Measurements from ENCODE around the gene ATXN7L1.

ATXN7L1 gene

GRCh38 chr7:105906695-105907094 is 30.3 kb upstream of the ATXN7L1 start:
- POLR2A ChIA-PET, result no interaction called here
- CTCF ChIA-PET, result interaction anchor here (0.5 kb wide), 1 partner anchor 12 kb away, joined by 3 read pairs; no protein-coding TSS in a partner anchor
- TF ChIP-seq LEF1 (IDR thresholded peaks at IDR 0.05; ENCODE audit: borderline replicate concordance), result no peak
- TF ChIP-seq CTBP1 (IDR thresholded peaks at IDR 0.05; ENCODE audit: borderline replicate concordance), result no peak
- no peak for TF ChIP-seq TARDBP (IDR thresholded peaks at IDR 0.05)
- no peak for TF ChIP-seq HDGF (IDR thresholded peaks at IDR 0.05; ENCODE audit: borderline replicate concordance)
- no peak for TF ChIP-seq BHLHE40 (IDR thresholded peaks at IDR 0.05; ENCODE audit: borderline replicate concordance)
- no peak for TF ChIP-seq ARNT (IDR thresholded peaks at IDR 0.05)
- TF ChIP-seq SUZ12 (IDR thresholded peaks at IDR 0.05), result no peak
- no peak for TF ChIP-seq FOXK2 (IDR thresholded peaks at IDR 0.05)
- no peak for TF ChIP-seq L3MBTL2 (conservative IDR thresholded peaks at IDR 0.05)
- TF ChIP-seq ZNF384 (IDR thresholded peaks at IDR 0.05), result no peak
- TF ChIP-seq FOXA1 (IDR thresholded peaks at IDR 0.05), result no peak
- no peak for TF ChIP-seq PKNOX1 (IDR thresholded peaks at IDR 0.05)
- TF ChIP-seq NFRKB (IDR thresholded peaks at IDR 0.05), result no peak
- TF ChIP-seq FOXM1 (IDR thresholded peaks at IDR 0.05; ENCODE audit: borderline replicate concordance), result no peak
- TF ChIP-seq ELF4 (IDR thresholded peaks at IDR 0.05), result no peak
- no peak for TF ChIP-seq SP1 (IDR thresholded peaks at IDR 0.05)
- no peak for DNase-seq (ENCODE audit: extremely low spot score)

- no peak for TF ChIP-seq FOXK2 (IDR thresholded peaks at IDR 0.05)
- no peak for TF ChIP-seq LEF1 (IDR thresholded peaks at IDR 0.05; ENCODE audit: borderline replicate concordance)
- TF ChIP-seq BHLHE40 (IDR thresholded peaks at IDR 0.05; ENCODE audit: borderline replicate concordance), result no peak
- TF ChIP-seq ZNF384 (IDR thresholded peaks at IDR 0.05), result no peak
- TF ChIP-seq SP1 (IDR thresholded peaks at IDR 0.05), result no peak
- TF ChIP-seq HDGF (IDR thresholded peaks at IDR 0.05; ENCODE audit: borderline replicate concordance), result no peak
- no peak for DNase-seq (ENCODE audit: extremely low spot score)
- POLR2A ChIA-PET, result no interaction called here
Observed at GRCh38 chr7:105905910-105906568, 29.6 kb upstream of the ATXN7L1 start.

GRCh38 chr7:105905209-105905909 is 29.0 kb upstream of the ATXN7L1 start:
- ChIA-PET CTCF (interaction anchor here (0.8 to 0.9 kb wide), 2 partner anchors 9 to 248 kb away, joined by 3 to 5 read pairs; no protein-coding TSS in a partner anchor), POLR2A (no interaction called here)
- no peak for DNase-seq (ENCODE audit: extremely low spot score)
- TF ChIP-seq SP1 (IDR thresholded peaks at IDR 0.05) (no peak), FOXK2 (IDR thresholded peaks at IDR 0.05) (no peak), CTBP1 (IDR thresholded peaks at IDR 0.05; ENCODE audit: borderline replicate concordance) (no peak), NFRKB (IDR thresholded peaks at IDR 0.05) (no peak), FOXA1 (IDR thresholded peaks at IDR 0.05) (no peak), FOXM1 (IDR thresholded peaks at IDR 0.05; ENCODE audit: borderline replicate concordance) (no peak)

More at GRCh38 chr7:105905910-105906568, 29.6 kb upstream of the ATXN7L1 start:
- CTCF ChIA-PET, result interaction anchor here (0.8 to 0.9 kb wide), 2 partner anchors 10 to 249 kb away, joined by 3 to 5 read pairs; no protein-coding TSS in a partner anchor

GRCh38 chr7:105904064-105904463 is 27.7 kb upstream of the ATXN7L1 start:
- no peak for TF ChIP-seq BHLHE40 (IDR thresholded peaks at IDR 0.05; ENCODE audit: borderline replicate concordance)
- ChIA-PET CTCF (no interaction called here), POLR2A (no interaction called here)
- no peak for DNase-seq (ENCODE audit: extremely low spot score)

DNA sequence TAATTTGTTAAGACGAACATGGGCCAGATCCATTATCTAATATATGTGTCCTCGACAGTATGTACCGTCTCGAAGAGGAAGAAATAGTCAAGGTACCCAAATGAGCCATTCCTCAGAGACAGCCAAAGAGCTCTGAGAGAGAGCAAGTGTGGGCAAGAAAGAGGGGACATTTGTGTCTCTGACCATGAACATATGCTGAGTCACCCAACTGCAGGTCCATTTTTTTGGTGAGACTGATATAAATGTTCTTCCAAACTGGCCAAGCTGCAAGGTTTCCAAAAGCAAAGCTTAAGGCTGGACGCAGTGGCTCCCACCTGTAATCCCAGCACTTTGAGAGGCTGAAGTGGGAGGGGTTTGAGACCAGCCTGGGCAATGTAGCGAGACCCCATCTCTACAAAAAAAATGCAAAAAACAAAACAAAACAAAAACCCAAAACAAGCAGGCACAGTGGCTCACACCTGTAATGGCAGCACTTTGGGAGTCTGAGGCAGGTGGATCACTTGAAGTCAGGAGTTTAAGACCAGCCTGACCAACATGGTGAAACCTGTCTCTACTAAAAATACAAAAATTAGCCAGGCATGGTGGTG is 26.0 kb upstream of the ATXN7L1 start:
- TF ChIP-seq ELF4 (IDR thresholded peaks at IDR 0.05) (no peak), LEF1 (IDR thresholded peaks at IDR 0.05; ENCODE audit: borderline replicate concordance) (no peak), BHLHE40 (IDR thresholded peaks at IDR 0.05; ENCODE audit: borderline replicate concordance) (no peak)
- POLR2A ChIA-PET, result no interaction called here
- DNase-seq (ENCODE audit: extremely low spot score), result no peak
- CTCF ChIA-PET, result no interaction called here

DNA sequence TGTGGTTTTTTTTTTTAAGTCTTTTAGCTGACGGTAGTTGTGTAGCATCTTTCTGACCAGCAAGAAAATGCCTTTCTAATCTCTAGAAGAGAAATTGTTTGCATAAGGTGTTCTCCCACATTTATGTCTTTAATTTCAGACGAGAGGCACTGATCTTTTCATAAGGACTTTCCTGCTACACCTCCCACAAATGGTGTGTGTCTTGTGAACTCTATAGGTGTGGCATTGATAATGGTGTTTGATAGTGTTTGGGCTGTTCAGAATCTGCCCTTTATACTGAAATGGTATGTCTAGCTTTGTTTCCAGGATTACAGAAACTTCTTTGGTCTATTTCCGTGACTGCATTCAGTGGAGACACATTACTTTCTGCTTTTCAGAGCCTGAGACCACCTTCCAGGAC is 21.6 kb upstream of the ATXN7L1 start:
- TF ChIP-seq LEF1 (IDR thresholded peaks at IDR 0.05; ENCODE audit: borderline replicate concordance) (no peak), PKNOX1 (IDR thresholded peaks at IDR 0.05) (no peak), SP1 (IDR thresholded peaks at IDR 0.05) (no peak), ZNF384 (IDR thresholded peaks at IDR 0.05) (no peak), NFRKB (IDR thresholded peaks at IDR 0.05) (no peak), ARNT (IDR thresholded peaks at IDR 0.05) (no peak), ELF4 (IDR thresholded peaks at IDR 0.05) (no peak), FOXK2 (IDR thresholded peaks at IDR 0.05) (no peak), SUZ12 (IDR thresholded peaks at IDR 0.05) (no peak), L3MBTL2 (conservative IDR thresholded peaks at IDR 0.05) (no peak), FOXA1 (IDR thresholded peaks at IDR 0.05) (no peak), BHLHE40 (IDR thresholded peaks at IDR 0.05; ENCODE audit: borderline replicate concordance) (no peak), HDGF (IDR thresholded peaks at IDR 0.05; ENCODE audit: borderline replicate concordance) (no peak), CTBP1 (IDR thresholded peaks at IDR 0.05; ENCODE audit: borderline replicate concordance) (no peak)
- ChIA-PET CTCF (no interaction called here), POLR2A (no interaction called here)
- DNase-seq (ENCODE audit: extremely low spot score), result no peak

All from HEK293T (cell line).